GM12878 (cell line): Measurements from ENCODE around the gene CREBZF. TPM values are rescaled to one million over a fixed set of nuclear protein-coding genes. Genes with fewer than 3 reads are reported as not detected.

Source experiments
- ASH2L ChIP-seq: fragments of 300-600, 200-600 bp; sonication (generic); IDR thresholded peaks from 2 replicates; pipeline ENCODE4 v1.6.1; 2017; ENCODE audit warnings: low read depth, mild to moderate bottlenecking, borderline replicate concordance
- CUX1 ChIP-seq: IDR thresholded peaks from 2 replicates; pipeline ENCODE4 v1.6.1; 2012; ENCODE audit warnings: improper control_type of control experiment, low read depth, low read length; ENCODE audit not compliant: insufficient replicate concordance
- DPF2 ChIP-seq: fragments of 450-650 bp; IDR thresholded peaks from 2 replicates; pipeline ENCODE4 v1.6.1; 2017; ENCODE audit warnings: mild to moderate bottlenecking
- ETV6 ChIP-seq, 2 experiments: fragments of 450-650 bp in 1 of 2; IDR thresholded peaks in 1 of 2; conservative IDR thresholded peaks in 1 of 2; 2 replicates each; pipeline ENCODE4 v1.6.1; 2014; ENCODE audit warnings: antibody characterized with exemption in 1 of 2, borderline replicate concordance in 1 of 2, low read depth in 1 of 2, mild to moderate bottlenecking in 1 of 2, moderate library complexity in 1 of 2
- IKZF1 ChIP-seq: fragments of 450-650 bp; conservative IDR thresholded peaks from 2 replicates; pipeline ENCODE4 v1.6.1; 2017; ENCODE audit warnings: antibody characterized with exemption, mild to moderate bottlenecking
- IKZF2 ChIP-seq, 2 experiments: fragments of 450-650 bp; IDR thresholded peaks; 2 replicates each; pipeline ENCODE4 v1.6.1; 2017; ENCODE audit warnings: mild to moderate bottlenecking in 2 of 2, moderate library complexity in 2 of 2
- IRF5 ChIP-seq: fragments of 450-650 bp; IDR thresholded peaks from 2 replicates; pipeline ENCODE4 v1.6.1; 2017; ENCODE audit warnings: borderline replicate concordance
- LARP7 ChIP-seq: fragments of 450-650 bp; IDR thresholded peaks from 2 replicates; pipeline ENCODE4 v1.6.1; 2017; ENCODE audit warnings: mild to moderate bottlenecking
- MAX ChIP-seq: IDR thresholded peaks from 2 replicates; pipeline ENCODE4 v1.6.1; 2012; ENCODE audit warnings: low read depth, low read length, improper control_type of control experiment
- NRF1 ChIP-seq: conservative IDR thresholded peaks from 2 replicates; pipeline ENCODE4 v1.6.1; 2011; ENCODE audit warnings: mild to moderate bottlenecking, low read depth, low read length, improper control_type of control experiment
- PAX8 ChIP-seq: fragments of 450-650 bp; IDR thresholded peaks from 2 replicates; pipeline ENCODE4 v1.6.1; 2017; ENCODE audit warnings: mild to moderate bottlenecking, moderate library complexity
- POLR2A ChIP-seq: IDR thresholded peaks from 2 replicates; pipeline ENCODE4 v1.6.1; 2011; ENCODE audit warnings: low read depth, mild to moderate bottlenecking, low read length
- POLR2AphosphoS5 ChIP-seq: IDR thresholded peaks from 2 replicates; pipeline ENCODE4 v1.6.1; 2011; ENCODE audit warnings: mild to moderate bottlenecking, low read length, inconsistent platforms
- RB1 ChIP-seq: fragments of 450-650 bp; formaldehyde crosslinking; IDR thresholded peaks from 2 replicates; pipeline ENCODE4 v1.6.1; 2017; ENCODE audit warnings: mild to moderate bottlenecking, borderline replicate concordance
- SIN3A ChIP-seq: IDR thresholded peaks from 2 replicates; pipeline ENCODE4 v1.6.1; 2012; ENCODE audit warnings: low read depth, low read length, improper control_type of control experiment
- ZBTB40 ChIP-seq: fragments of 450-650 bp; IDR thresholded peaks from 2 replicates; pipeline ENCODE4 v1.6.1; 2016; ENCODE audit warnings: mild to moderate bottlenecking, moderate library complexity, borderline replicate concordance
- ZZZ3 ChIP-seq: IDR thresholded peaks from 2 replicates; pipeline ENCODE4 v1.6.1; 2011; ENCODE audit warnings: low read depth; ENCODE audit not compliant: control insufficient read depth, insufficient read length
- polyA plus RNA-seq, 11 experiments: library from polyadenylated mRNA; depleted of rRNA in 4 of 11; unstranded in 6 of 11; stranded (reverse) in 5 of 11; fragments of >200 nt; fragmentation: Nextera tagmentation in 4 of 11; fragmentation: Illumina TruSeq in 1 of 11; extraction: Ambion mirVana in 4 of 11; extraction: Trizol in 1 of 11; gene quantifications; 1 replicate in 1 of 11; 2 replicates in 10 of 11; pipeline versions ENCODE4 v1.2.1 to v1.2.3, GENCODE V29; 2011 to 2016; ENCODE audit warnings: inconsistent platforms in 2 of 11, missing spikeins in 2 of 11, low read depth in 1 of 11
- total RNA-seq, 4 experiments: library from RNA; depleted of rRNA in 3 of 4; stranded (reverse); fragments of >200 nt in 3 of 4; fragmentation: Illumina TruSeq in 1 of 4; extraction: Trizol in 1 of 4; gene quantifications; 2 replicates each; pipeline versions ENCODE4 v1.2.1 to v1.2.3, GENCODE V29; 2013 to 2021

Gene CREBZF
- total and polyA plus RNA-seq, 10 of the 15 experiments (the other 5 are each of a cell fraction or from before 2014, with no cell fraction given), result 11.1 to 51.2 (median 34.1) TPM

- 0 out of 2 replicates have a peak, but pooled peaks have one; percentile 22 for TF ChIP-seq ZBTB40
- TF ChIP-seq SIN3A, result no peak
- TF ChIP-seq MAX, result no peak
- TF ChIP-seq RB1, result no peak
- TF ChIP-seq ETV6 (conservative IDR thresholded peaks at IDR 0.05 in 1 of 2, IDR thresholded peaks at IDR 0.05 in 1 of 2; ENCODE audit: borderline replicate concordance in 1 of 2, low read depth in 1 of 2), result no peak
- TF ChIP-seq IKZF2 (IDR thresholded peaks at IDR 0.05), result 0 out of 4 replicates have a peak, but pooled peaks of 1 of the 2 experiments have one; percentile 8
- 0 out of 2 replicates have a peak, but pooled peaks have one; percentile 27 for TF ChIP-seq LARP7
- TF ChIP-seq DPF2, result 0 out of 2 replicates have a peak, but pooled peaks have one; percentile 16
- peak; percentile 80 for TF ChIP-seq NRF1
- TF ChIP-seq IKZF1, result peak; percentile 35; the same call in 1 of the 2 replicates
- no peak for TF ChIP-seq CUX1
- no peak for TF ChIP-seq PAX8
- TF ChIP-seq ASH2L, result no peak
- peak; percentile 72 for TF ChIP-seq POLR2A
- TF ChIP-seq ZZZ3, result no peak
- no peak for TF ChIP-seq IRF5
- peak; percentile 47; the same call in 1 of the 2 replicates for TF ChIP-seq POLR2AphosphoS5
Measured at GRCh38 chr11:85682330-85683305, 17.7 kb upstream of the CREBZF start (continued).
